DND-41 (cell line): ENCODE measurements around the gene FBLN5.

ENCODE experiments used
- ATAC-seq: fragments of 200-7000 bp; cut with Tn5 transposase; 3 replicates; pipeline ENCODE4 v1.9.1; 2021; ENCODE audit warnings: low read depth; ENCODE audit not compliant: insufficient read depth
- DNase-seq: peaks from one replicate; pipeline ENCODE4 v3.0.0-alpha.2; 2020
- H2AFZ ChIP-seq: 2 replicates; pipeline ENCODE4 v1.6.0; 2012; ENCODE audit warnings: low read depth, low read length
- H3K27ac ChIP-seq: 2 replicates; pipeline ENCODE4 v1.5.1; 2012; ENCODE audit warnings: low read length, inconsistent platforms
- H3K27me3 ChIP-seq: fragments of 200-600 bp; sonication (generic); 2 replicates; pipeline ENCODE4 v1.6.0; 2012; ENCODE audit warnings: low read length, mild to moderate bottlenecking, inconsistent platforms; ENCODE audit not compliant: insufficient read depth, poor library complexity
- H3K36me3 ChIP-seq: 2 replicates; pipeline ENCODE4 v1.5.1; 2012; ENCODE audit warnings: low read length, inconsistent platforms; ENCODE audit not compliant: insufficient read depth
- H3K4me1 ChIP-seq: 2 replicates; pipeline ENCODE4 v1.5.1; 2012; ENCODE audit warnings: mild to moderate bottlenecking, low read length; ENCODE audit not compliant: insufficient read depth
- H3K4me2 ChIP-seq: 2 replicates; pipeline ENCODE4 v1.6.0; 2012; ENCODE audit warnings: mild to moderate bottlenecking, moderate library complexity, low read length, inconsistent platforms; ENCODE audit not compliant: insufficient read depth
- H3K4me3 ChIP-seq, 2 experiments: fragments of 200-600 bp in 1 of 2; shearing (Covaris generic) in 1 of 2; 2 replicates each; pipeline ENCODE4 v1.5.1; 2012 to 2016; ENCODE audit warnings: inconsistent platforms in 2 of 2, low read length in 2 of 2, mild to moderate bottlenecking in 2 of 2, low read depth in 1 of 2, moderate library complexity in 1 of 2
- H3K79me2 ChIP-seq: 2 replicates; pipeline ENCODE4 v1.6.0; 2012; ENCODE audit warnings: low read length, inconsistent platforms; ENCODE audit not compliant: insufficient read depth
- H3K9ac ChIP-seq: 2 replicates; pipeline ENCODE4 v1.6.0; 2012; ENCODE audit warnings: low read depth, mild to moderate bottlenecking, inconsistent platforms, low read length, moderate library complexity
- H3K9me3 ChIP-seq: 2 replicates; pipeline ENCODE4 v1.5.1; 2012; ENCODE audit warnings: low read length, moderate library complexity, mild to moderate bottlenecking, inconsistent platforms; ENCODE audit not compliant: insufficient read depth, severe bottlenecking
- H4K20me1 ChIP-seq: 2 replicates; pipeline ENCODE4 v1.6.0; 2012; ENCODE audit warnings: low read length; ENCODE audit not compliant: insufficient read depth
- CTCF ChIP-seq: IDR thresholded peaks from 2 replicates; pipeline ENCODE4 v1.5.1; 2012; ENCODE audit warnings: borderline replicate concordance, low read length, moderate library complexity, mild to moderate bottlenecking; ENCODE audit not compliant: poor library complexity, severe bottlenecking; ENCODE audit errors: extremely low read depth
- EZH2 ChIP-seq: IDR thresholded peaks from 3 replicates; pipeline ENCODE4 v1.6.1; 2012; ENCODE audit warnings: borderline replicate concordance, low read depth, mild to moderate bottlenecking, moderate library complexity, low read length, inconsistent platforms; ENCODE audit not compliant: severe bottlenecking

Gene FBLN5

GRCh38 chr14:91925001-91925726 is 22.3 kb downstream of the FBLN5 start:
- Histone ChIP-seq H3K4me3 (no peak overlapping the region), H3K27ac (no peak overlapping the region), H3K4me1 (no peaks in the 10 kb centered on the region), H3K4me2 (no peak overlapping the region), H3K9me3 (no peaks in the 10 kb centered on the region), H3K27me3 (no peaks in the 10 kb centered on the region), H3K9ac (no peak overlapping the region), H2AFZ (no peak overlapping the region), H3K79me2 (no peaks in the 10 kb centered on the region), H3K36me3 (no peaks in the 10 kb centered on the region), H4K20me1 (no peaks in the 10 kb centered on the region)
- peak; percentile 30 for TF ChIP-seq CTCF
- TF ChIP-seq EZH2 = no peak
- no peak for ATAC-seq
- DNase-seq = no peak

GRCh38 chr14:91920526-91920925 is 27.0 kb downstream of the FBLN5 start:
- Histone ChIP-seq H3K9me3 (no peaks in the 10 kb centered on the region), H3K4me2 (no peak overlapping the region), H3K79me2 (no peaks in the 10 kb centered on the region), H2AFZ (no peak overlapping the region), H3K9ac (no peak overlapping the region), H3K4me1 (no peaks in the 10 kb centered on the region), H4K20me1 (no peaks in the 10 kb centered on the region), H3K4me3 (no peak overlapping the region), H3K27ac (no peak overlapping the region), H3K36me3 (no peaks in the 10 kb centered on the region), H3K27me3 (no peaks in the 10 kb centered on the region)
- DNase-seq (no peak), ATAC-seq (no peak)
- TF ChIP-seq EZH2 = no peak
- no peak for TF ChIP-seq CTCF

- Histone ChIP-seq H3K27ac (no peak overlapping the region), H3K9me3 (no peaks in the 10 kb centered on the region), H2AFZ (no peak overlapping the region), H3K27me3 (no peaks in the 10 kb centered on the region), H4K20me1 (no peaks in the 10 kb centered on the region), H3K79me2 (no peaks in the 10 kb centered on the region), H3K4me1 (no peaks in the 10 kb centered on the region), H3K9ac (no peak overlapping the region), H3K4me2 (no peak overlapping the region), H3K4me3 (no peak overlapping the region), H3K36me3 (no peaks in the 10 kb centered on the region)
- no peak for TF ChIP-seq EZH2
- TF ChIP-seq CTCF = no peak
- ATAC-seq (no peak), DNase-seq (no peak)
Observed at GRCh38 chr14:91919814-91920213, 27.7 kb downstream of the FBLN5 start.

- Histone ChIP-seq H3K27ac (no peak overlapping the region), H3K9ac (no peak overlapping the region), H3K4me3 (no peak overlapping the region), H3K36me3 (no peaks in the 10 kb centered on the region), H4K20me1 (no peaks in the 10 kb centered on the region), H3K79me2 (no peaks in the 10 kb centered on the region), H3K27me3 (no peaks in the 10 kb centered on the region), H2AFZ (no peak overlapping the region), H3K4me1 (no peaks in the 10 kb centered on the region), H3K9me3 (no peaks in the 10 kb centered on the region), H3K4me2 (no peak overlapping the region)
- DNase-seq (no peak), ATAC-seq (no peak)
- TF ChIP-seq EZH2 = no peak
- TF ChIP-seq CTCF = no peak
Observed at GRCh38 chr14:91918186-91918883, 29.2 kb downstream of the FBLN5 start.
